Stimulated activated CD8-positive, alpha-beta memory T cell treated with anti-CD3 and anti-CD28 coated beads, Interleukin-7, amount 100 ng/mL, for 48 hours (primary cell): Measurements from ENCODE around the gene TMCC3.

Source experiments
- DNase-seq, 2 donors: peaks; one replicate each; pipeline ENCODE4 v3.0.0-alpha.2; 2020; ENCODE audit warnings: low read depth in 1 of 2; ENCODE audit errors: extremely low read depth in 1 of 2

The TMCC3 gene

DNA sequence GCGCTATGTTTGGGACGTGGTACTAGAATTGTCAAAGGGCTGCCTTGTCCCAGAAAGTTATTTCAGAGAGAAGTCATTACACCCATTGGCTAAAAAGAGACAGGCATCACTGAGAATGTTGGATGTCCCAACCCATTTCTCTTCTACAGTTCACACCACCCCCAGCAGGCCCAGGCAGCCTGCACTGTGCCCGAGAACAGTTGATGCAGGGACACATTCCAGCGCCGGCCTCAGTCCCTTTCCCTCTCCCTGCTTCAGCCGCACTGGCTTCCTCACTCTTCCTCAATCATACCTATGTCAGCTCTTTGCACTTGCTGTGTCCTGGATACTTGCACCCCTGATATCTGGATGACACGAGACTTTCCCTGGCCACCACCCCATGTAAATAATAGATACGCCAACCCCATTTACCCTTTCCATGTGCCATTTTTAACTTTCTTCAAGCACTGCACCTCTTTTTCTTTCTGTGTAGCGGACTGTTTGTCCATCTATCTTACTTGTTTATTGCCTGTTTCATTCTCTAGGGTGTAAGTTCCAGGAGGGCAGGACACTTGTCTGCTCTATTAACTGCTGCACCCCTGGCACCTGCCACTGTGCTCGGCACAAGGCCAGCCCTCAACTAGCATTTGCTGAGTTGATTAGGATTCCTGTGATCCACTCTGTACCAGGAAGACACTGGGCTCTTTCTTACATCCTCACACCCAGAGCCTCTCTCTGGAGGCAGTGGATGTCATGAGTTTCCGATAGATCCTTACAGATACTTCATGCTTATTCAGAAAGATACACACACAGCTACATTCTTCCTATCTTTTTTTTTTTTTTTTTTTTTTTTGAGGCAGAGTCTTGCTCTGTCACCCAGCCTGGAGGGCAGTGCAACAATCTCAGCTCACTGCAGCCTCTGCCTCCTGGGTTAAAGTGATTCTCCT lies 114.1 kb downstream of the TMCC3 start:
- no peak for DNase-seq

DNA sequence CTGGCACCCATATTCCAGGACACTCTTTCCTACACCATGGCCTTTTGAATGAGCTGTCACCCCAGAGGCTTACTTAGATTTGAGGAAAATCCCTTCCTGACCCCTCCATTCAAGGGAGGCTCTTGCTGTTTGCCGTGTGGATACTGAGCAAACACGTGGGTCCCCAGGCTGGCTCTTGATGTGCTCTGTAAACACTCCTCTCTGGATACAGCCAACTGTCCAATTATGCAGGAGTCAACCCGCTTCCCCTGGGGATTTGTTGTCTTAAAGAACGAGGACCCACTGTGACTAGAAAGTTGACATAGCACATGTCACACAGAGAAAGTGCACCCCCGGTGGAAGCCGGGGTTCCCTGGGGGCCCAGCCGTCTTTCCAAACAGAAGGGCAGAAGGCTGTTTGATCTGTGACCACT lies 114.8 kb downstream of the TMCC3 start:
- no peak for DNase-seq

DNA sequence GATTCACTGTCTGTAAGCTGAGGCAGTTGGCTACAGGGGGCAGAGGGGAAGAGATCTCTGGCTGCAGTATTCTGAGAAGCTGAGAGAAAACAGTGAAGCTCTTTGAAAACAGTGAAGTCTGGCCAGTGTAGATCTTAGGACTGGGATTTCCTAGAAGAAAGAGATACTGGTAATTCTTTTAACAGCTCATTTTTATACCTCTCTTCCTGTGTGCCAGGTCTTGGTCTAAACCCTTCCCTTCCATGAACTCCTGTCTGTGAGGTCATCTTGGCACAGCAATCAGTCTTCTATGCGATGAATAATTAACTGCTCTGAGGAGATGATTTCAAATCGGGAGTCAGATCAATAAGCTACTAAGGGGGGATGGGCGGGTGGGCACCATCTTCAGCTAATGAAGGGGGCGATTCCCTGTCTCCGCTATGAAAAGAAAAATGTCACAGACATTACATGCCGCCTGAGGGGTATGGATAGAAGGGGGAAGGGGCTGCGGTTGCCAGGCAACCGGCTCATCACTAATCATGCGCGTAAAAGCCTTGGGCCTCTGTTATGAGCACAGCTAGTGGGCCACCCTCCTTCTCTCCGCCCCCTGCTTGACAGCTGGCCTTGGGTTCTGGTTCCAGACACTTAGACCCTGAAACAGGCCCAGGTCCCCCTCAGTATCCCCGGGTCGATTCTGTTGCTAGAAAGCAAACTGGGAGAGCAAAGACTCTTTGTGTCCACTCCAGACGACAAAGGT lies 115.4 kb downstream of the TMCC3 start:
- no peak for DNase-seq

- DNase-seq = no peak
Observed at GRCh38 chr12:94534278-94534677, 116.1 kb downstream of the TMCC3 start.

DNA sequence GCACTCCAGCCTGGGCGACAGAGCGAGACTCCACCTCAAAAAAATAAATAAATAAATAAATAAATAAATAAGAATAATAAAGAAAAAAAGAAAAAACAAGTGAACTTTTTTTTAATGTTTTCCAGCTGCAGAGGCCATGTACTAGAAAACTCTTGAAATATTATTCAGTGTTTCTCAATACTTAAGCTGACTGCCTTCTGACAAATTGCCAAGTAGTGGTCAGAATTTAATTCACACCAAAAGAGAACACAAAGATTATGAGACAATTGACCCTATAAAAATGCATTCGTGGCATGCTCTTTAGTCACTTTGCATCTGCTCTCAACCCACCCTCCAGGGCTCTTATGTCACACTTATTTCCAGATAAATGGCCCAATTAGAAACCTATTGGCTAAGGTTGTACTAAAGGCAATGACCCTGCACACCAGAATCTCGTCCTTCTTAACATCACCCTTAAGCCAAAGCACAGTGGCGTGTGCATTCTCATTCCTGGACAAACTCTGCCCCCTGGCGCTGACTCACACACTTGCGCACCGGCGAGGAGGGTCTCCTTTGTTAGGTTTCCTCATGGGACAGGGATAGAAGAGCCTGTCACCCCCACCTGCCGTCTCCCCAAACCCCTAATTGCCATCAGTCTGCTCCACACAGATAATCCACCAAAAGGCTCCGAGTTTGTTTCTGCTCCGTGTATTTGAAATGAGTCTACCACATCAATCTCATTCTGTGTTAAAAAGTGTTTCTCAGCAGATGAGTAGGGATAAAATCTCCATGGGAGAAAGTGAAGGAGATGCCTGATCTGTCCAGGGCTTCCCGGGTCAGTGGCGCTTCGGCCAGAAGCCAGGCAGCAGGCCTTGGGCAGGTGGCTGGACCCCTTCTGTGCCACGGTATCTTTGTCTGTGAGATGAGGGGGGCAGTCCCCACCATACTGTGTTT lies 117.6 kb downstream of the TMCC3 start:
- peak; percentile 34 to 55 for DNase-seq

DNA sequence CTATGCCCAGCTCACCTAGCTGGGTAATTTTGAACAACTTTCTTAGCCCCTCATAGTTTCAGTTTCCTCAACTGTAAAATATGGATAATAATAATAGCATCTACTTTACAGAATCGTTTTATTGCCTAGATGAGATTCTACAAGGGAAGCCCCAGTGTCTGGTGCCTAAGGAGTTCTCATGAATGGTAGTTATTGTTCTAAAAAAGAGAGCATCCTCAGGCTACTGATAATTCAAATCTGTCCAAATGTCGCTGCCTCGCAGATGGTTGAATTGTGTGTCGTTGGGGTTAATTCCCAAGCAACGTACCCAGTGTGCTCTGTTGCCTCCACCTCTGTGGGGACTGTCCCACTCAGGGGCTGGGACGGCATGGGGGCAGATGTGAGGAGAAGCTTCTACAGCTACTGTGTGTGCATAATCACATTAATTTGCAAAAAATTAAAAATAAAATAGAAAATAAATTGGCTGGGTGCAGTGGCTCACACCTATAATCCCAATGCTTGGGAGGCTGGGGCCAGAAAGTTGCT lies 119.1 kb downstream of the TMCC3 start:
- no peak for DNase-seq

DNA sequence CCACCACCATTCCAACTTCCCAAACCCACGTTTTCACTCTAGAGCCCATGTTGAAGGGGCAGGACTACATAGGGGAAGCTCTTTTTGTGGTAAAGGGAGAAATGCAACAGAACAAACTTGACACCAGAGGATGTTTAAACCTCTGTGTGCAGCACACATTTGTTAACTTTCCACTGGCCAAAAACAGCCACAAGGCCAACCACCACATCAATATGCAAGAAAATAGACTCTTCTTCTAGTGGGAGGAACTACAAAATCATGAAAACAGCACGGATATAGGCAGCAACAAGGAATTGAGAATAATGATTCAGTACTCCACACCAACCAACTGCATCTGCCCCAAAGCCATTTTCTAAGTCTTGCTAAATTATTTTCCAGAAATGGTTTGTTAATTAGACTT lies 124.4 kb downstream of the TMCC3 start:
- no peak for DNase-seq
